ENCODE measurements around the gene METTL25B. TPM values are rescaled to one million over a fixed set of nuclear protein-coding genes. Genes with fewer than 3 reads are reported as not detected.

The METTL25B gene
- total and polyA plus RNA-seq, 2 of the 13 experiments (the other 11 are each of a cell fraction or from before 2014, with no cell fraction given), result 11.9 to 24.0 TPM

GRCh38 chr1:156751757-156752481 lies 23.6 kb downstream of the METTL25B start (continued):
- TF ChIP-seq, protein P1, sequence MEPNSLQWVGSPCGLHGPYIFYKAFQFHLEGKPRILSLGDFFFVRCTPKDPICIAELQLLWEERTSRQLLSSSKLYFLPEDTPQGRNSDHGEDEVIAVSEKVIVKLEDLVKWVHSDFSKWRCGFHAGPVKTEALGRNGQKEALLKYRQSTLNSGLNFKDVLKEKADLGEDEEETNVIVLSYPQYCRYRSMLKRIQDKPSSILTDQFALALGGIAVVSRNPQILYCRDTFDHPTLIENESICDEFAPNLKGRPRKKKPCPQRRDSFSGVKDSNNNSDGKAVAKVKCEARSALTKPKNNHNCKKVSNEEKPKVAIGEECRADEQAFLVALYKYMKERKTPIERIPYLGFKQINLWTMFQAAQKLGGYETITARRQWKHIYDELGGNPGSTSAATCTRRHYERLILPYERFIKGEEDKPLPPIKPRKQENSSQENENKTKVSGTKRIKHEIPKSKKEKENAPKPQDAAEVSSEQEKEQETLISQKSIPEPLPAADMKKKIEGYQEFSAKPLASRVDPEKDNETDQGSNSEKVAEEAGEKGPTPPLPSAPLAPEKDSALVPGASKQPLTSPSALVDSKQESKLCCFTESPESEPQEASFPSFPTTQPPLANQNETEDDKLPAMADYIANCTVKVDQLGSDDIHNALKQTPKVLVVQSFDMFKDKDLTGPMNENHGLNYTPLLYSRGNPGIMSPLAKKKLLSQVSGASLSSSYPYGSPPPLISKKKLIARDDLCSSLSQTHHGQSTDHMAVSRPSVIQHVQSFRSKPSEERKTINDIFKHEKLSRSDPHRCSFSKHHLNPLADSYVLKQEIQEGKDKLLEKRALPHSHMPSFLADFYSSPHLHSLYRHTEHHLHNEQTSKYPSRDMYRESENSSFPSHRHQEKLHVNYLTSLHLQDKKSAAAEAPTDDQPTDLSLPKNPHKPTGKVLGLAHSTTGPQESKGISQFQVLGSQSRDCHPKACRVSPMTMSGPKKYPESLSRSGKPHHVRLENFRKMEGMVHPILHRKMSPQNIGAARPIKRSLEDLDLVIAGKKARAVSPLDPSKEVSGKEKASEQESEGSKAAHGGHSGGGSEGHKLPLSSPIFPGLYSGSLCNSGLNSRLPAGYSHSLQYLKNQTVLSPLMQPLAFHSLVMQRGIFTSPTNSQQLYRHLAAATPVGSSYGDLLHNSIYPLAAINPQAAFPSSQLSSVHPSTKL (CRISPR knock-in tag; IDR thresholded peaks at IDR 0.05), result peak; percentile 43; the same call in 1 of the 2 replicates
- TF ChIP-seq ARNT2 (CRISPR knock-in tag; IDR thresholded peaks at IDR 0.05; ENCODE audit: low read depth) (peak; percentile 91), ZNF24 (IDR thresholded peaks at IDR 0.05) (no peak), ZMYM4 (CRISPR knock-in tag; IDR thresholded peaks at IDR 0.05) (peak; percentile 70; the same call in 1 of the 2 replicates), HNF4A (CRISPR knock-in tag; IDR thresholded peaks at IDR 0.05) (no peak; the same call in 1 of the 2 replicates), SMYD3 (CRISPR knock-in tag; IDR thresholded peaks at IDR 0.05) (no peak), MZF1 (CRISPR knock-in tag; IDR thresholded peaks at IDR 0.05; ENCODE audit: borderline replicate concordance) (no peak), CEBPB (IDR thresholded peaks at IDR 0.05; ENCODE audit: borderline replicate concordance, low read depth, low read length) (no peak), ZNF138 (CRISPR knock-in tag; IDR thresholded peaks at IDR 0.05; ENCODE audit: low read depth) (0 out of 2 replicates have a peak, but pooled peaks have one; percentile 29), ZNF343 (CRISPR knock-in tag; IDR thresholded peaks at IDR 0.05) (peak; percentile 76), SCMH1 (CRISPR knock-in tag; IDR thresholded peaks at IDR 0.05; ENCODE audit: borderline replicate concordance) (no peak), ZNF317 (CRISPR knock-in tag; IDR thresholded peaks at IDR 0.05) (no peak), RORA (CRISPR knock-in tag; IDR thresholded peaks at IDR 0.05) (no peak), GMEB2 (CRISPR knock-in tag; IDR thresholded peaks at IDR 0.05; ENCODE audit: low read depth) (peak; percentile 65), MBNL3 (CRISPR knock-in tag; conservative IDR thresholded peaks at IDR 0.05) (no peak), NFE2L1 (CRISPR knock-in tag; IDR thresholded peaks at IDR 0.05; ENCODE audit: borderline replicate concordance) (no peak)
- TF ChIP-seq, protein P2, sequence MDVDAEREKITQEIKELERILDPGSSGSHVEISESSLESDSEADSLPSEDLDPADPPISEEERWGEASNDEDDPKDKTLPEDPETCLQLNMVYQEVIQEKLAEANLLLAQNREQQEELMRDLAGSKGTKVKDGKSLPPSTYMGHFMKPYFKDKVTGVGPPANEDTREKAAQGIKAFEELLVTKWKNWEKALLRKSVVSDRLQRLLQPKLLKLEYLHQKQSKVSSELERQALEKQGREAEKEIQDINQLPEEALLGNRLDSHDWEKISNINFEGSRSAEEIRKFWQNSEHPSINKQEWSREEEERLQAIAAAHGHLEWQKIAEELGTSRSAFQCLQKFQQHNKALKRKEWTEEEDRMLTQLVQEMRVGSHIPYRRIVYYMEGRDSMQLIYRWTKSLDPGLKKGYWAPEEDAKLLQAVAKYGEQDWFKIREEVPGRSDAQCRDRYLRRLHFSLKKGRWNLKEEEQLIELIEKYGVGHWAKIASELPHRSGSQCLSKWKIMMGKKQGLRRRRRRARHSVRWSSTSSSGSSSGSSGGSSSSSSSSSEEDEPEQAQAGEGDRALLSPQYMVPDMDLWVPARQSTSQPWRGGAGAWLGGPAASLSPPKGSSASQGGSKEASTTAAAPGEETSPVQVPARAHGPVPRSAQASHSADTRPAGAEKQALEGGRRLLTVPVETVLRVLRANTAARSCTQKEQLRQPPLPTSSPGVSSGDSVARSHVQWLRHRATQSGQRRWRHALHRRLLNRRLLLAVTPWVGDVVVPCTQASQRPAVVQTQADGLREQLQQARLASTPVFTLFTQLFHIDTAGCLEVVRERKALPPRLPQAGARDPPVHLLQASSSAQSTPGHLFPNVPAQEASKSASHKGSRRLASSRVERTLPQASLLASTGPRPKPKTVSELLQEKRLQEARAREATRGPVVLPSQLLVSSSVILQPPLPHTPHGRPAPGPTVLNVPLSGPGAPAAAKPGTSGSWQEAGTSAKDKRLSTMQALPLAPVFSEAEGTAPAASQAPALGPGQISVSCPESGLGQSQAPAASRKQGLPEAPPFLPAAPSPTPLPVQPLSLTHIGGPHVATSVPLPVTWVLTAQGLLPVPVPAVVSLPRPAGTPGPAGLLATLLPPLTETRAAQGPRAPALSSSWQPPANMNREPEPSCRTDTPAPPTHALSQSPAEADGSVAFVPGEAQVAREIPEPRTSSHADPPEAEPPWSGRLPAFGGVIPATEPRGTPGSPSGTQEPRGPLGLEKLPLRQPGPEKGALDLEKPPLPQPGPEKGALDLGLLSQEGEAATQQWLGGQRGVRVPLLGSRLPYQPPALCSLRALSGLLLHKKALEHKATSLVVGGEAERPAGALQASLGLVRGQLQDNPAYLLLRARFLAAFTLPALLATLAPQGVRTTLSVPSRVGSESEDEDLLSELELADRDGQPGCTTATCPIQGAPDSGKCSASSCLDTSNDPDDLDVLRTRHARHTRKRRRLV (CRISPR knock-in tag; IDR thresholded peaks at IDR 0.05), result no peak
- TF ChIP-seq, protein P3, sequence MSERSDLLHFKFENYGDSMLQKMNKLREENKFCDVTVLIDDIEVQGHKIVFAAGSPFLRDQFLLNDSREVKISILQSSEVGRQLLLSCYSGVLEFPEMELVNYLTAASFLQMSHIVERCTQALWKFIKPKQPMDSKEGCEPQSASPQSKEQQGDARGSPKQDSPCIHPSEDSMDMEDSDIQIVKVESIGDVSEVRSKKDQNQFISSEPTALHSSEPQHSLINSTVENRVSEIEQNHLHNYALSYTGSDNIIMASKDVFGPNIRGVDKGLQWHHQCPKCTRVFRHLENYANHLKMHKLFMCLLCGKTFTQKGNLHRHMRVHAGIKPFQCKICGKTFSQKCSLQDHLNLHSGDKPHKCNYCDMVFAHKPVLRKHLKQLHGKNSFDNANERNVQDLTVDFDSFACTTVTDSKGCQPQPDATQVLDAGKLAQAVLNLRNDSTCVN (CRISPR knock-in tag; IDR thresholded peaks at IDR 0.05; ENCODE audit: borderline replicate concordance), result no peak

Measured in HepG2 (cell line).